Posterior cingulate gyrus (tissue), 11 donors: ENCODE results near the gene RNF150.
"Not testable (repeated sequence)": the region's sequence is repeated elsewhere in the genome, so short reads cannot be mapped to it uniquely, and the experiment has no call there.

Source experiments
- DNase-seq, 10 donors: peaks; one replicate each; pipeline versions ENCODE4 v3.0.0 to v3.0.0-alpha.2; 2020 to 2021; ENCODE audit warnings: mixed read lengths in 3 of 10
- intact Hi-C: fragments of 100-400 bp; cut with DNase I; formaldehyde crosslinking; loops from one replicate; pipeline ENCODE4 v1.15.1; 2023

RNF150 gene

DNA sequence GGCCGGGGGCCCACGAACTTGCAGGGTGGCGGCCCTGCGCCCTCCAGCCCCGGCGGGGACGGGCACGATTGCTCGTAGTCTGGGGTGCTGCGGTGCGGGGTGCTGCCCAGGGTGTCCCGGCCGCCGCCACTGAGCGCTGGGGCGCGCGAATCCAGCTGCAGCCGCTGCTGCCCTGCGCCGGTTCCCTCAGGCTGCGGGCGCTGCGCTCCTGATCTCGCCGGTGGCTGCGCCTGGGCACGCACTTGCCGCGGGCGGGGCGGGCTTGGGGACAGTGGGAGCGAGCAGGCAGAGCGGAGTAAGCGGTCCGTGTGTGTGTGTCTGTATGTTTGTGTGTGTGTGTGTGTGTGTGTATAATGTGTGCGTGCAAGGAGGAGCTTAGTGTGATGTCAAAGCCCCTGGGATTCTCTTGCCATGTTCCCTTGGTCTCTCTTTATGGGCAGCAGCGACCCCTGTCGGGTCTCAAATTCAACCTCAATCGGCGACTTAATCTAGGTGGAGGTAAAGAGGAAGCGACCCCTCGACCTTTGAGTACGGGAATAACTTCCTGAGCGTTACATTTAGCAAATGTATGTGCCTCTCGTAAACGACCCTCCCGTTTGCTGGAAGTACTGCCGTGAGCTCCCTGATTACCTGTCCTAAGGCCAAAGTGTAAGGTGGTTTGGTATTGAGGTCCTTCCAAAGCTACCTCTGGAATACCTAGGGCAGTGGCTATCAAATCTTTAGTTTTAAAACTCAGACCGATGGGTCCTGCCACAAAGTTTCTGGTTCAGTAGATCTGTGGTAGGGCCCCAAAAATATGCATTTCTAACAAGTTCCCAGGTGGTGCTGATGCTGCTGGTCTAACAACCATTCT lies at the start of gene RNF150:
RNF150 (minus strand) TSS at position 324 of the 853 bp plus-strand sequence.
- peak; percentile 63 to 96 (median 82) for DNase-seq
- intact Hi-C loops = loop anchor here (1.0 kb wide), 1 partner anchor 272 kb away; no protein-coding TSS in a partner anchor

- intact Hi-C loops = no loop called here
These were observed 47.9 kb upstream of the RNF150 start for GRCh38 chr4:141180991-141181761.

GRCh38 chr4:141179474-141180373 lies 46.5 kb upstream of the RNF150 start:
- DNase-seq = no peak
- intact Hi-C loops = no loop called here

More at GRCh38 chr4:141180991-141181761, 47.9 kb upstream of the RNF150 start:
- no peak for DNase-seq

DNA sequence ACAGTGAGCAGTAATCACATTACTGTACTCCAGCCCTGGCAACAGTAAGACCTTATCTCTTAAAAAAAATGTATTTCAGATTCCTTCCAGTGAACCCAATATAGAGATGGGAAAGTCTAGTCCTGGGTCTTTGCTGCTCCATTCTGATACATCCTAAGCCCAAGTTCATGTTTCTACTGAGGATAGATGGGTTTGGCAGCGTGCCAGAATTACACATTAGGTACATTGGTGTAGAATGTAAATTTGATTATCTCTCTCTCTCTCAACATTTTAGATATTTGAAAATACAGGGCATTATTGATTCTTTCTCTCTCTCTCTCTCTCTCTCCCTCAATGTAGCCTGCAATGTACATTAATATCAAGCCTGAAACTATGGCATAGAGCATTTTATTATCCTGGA lies 43.9 kb upstream of the RNF150 start:
- intact Hi-C loops = no loop called here
- DNase-seq = no peak

DNA sequence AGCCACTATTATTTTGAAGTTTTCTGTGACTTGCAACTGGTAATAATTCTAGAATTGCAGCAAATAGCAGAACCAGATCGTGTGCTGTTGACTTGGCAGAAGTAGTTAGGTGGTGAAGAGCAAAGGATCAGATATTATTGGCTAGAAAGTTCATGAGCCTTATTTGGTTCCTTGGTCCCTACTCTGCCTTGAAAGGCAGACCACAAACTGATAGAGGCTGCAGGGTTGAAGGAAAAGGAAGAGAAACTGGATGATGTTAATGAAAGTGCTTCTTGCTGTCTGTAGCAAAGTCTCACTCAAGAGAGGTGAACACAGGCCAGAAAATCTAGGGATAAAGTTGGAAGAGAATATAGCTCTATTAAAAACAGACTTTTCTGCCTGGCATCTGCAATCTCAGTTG lies 41.2 kb upstream of the RNF150 start:
- no peak for DNase-seq
- intact Hi-C loops = no loop called here

GRCh38 chr4:141170671-141171070 lies 37.4 kb upstream of the RNF150 start:
- intact Hi-C loops = no loop called here
- DNase-seq = no peak

GRCh38 chr4:141169391-141169790 lies 36.1 kb upstream of the RNF150 start:
- intact Hi-C loops = no loop called here
- no peak for DNase-seq

- intact Hi-C loops, DNase-seq: not testable (repeated sequence)
These were observed 31.7 kb upstream of the RNF150 start for GRCh38 chr4:141165001-141165400.

GRCh38 chr4:141159027-141159426 lies 25.8 kb upstream of the RNF150 start:
- DNase-seq = no peak
- intact Hi-C loops = no loop called here

DNA sequence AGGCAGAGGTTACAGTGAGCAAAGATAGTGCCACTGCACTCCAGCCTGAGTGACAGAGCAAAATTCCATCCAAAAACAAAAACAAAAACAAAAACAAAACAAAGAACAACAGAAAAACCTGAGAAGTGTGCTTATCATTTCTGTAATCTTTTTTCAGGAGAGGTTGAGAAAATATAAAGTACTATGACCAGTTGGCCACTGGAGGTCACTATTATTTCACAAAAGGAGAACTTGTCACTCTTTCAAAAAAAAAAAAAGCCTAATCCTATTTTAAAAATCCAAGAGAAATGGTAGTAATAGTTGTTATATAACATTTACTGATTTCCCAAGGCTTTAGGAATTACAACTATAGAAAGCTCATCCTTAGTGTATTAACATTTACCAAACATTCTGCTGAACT lies 24.9 kb upstream of the RNF150 start:
- no peak for DNase-seq
- intact Hi-C loops = no loop called here

GRCh38 chr4:141155586-141155985 lies 22.3 kb upstream of the RNF150 start:
- DNase-seq = no peak
- intact Hi-C loops = no loop called here

GRCh38 chr4:141154725-141155124 lies 21.5 kb upstream of the RNF150 start:
- no peak for DNase-seq
- intact Hi-C loops = no loop called here

GRCh38 chr4:141153751-141154510 lies 20.7 kb upstream of the RNF150 start:
- intact Hi-C loops = no loop called here
- DNase-seq = no peak

GRCh38 chr4:141144207-141144606 lies 10.9 kb upstream of the RNF150 start:
- no peak for DNase-seq
- intact Hi-C loops = no loop called here

GRCh38 chr4:141142423-141142822 lies 9.2 kb upstream of the RNF150 start:
- intact Hi-C loops = no loop called here

GRCh38 chr4:141140391-141141200 lies 7.3 kb upstream of the RNF150 start:
- intact Hi-C loops = no loop called here
- DNase-seq = no peak

More at GRCh38 chr4:141142423-141142822, 9.2 kb upstream of the RNF150 start:
- no peak for DNase-seq

DNA sequence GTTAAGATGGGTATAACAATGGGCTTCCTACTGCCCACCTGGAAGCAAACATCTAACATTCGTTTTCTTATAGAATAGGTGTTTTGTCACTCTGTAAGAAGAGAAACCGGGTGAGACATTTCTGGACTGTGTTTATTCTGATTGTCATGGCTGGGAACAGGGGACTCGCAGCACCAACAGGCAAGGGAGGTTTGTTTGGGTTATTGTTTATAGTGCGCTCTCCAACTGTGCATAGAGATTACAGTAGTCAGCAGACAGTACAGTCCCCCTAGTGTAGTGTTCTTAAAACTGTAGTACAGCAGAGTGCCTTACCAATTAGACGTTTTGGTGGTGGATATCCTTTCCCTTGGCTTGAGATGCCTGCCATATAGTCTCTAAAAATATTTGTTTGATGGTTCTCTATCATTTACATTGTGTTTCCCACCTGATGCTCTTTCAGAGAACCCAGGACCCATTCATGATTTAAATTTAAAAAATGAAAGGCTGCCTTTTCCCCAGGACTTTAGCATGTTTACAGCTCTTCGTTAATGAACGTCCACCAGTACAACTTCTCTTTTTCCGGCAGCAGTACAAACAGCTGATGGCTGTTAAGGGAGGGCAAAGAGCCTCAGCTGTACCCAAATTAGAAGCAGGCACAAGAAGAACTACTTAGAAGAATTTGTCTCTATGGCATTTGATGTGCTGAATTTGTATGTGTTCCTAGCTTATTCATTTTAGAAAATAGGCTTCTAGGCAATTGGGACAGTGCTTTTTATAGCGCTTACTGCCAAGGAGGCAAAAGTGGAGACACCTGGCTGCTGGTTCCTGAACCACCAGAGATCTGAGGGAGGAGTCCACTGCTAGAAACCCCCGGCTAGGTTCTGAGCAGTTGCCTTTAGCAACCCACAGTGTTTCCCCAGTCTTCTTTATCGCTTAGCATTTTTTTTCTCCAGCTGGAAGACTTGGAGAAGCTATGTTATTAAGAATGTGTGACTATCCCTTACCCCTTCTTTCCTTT lies 1.0 kb upstream of the RNF150 start:
- DNase-seq = peak in 1 of 10 donors; percentile 70
- intact Hi-C loops = loop anchor here (1.0 kb wide), 1 partner anchor 273 kb away; no protein-coding TSS in a partner anchor
